Measurements from ENCODE around the gene SALL4.
"Not testable (repeated sequence)": the region's sequence is repeated elsewhere in the genome, so short reads cannot be mapped to it uniquely, and the experiment has no call there.

Gene SALL4

GRCh38 chr20:51763965-51764602 lies 38.2 kb downstream of the SALL4 start:
- DNase-seq, result no peak

GRCh38 chr20:51760905-51761546 lies 41.3 kb downstream of the SALL4 start:
- no peak for DNase-seq

- DNase-seq, result no peak
Measured at GRCh38 chr20:51759769-51760510, 42.4 kb downstream of the SALL4 start.

GRCh38 chr20:51758978-51759544 lies 43.3 kb downstream of the SALL4 start:
- DNase-seq, result no peak

- no peak for DNase-seq
Measured at GRCh38 chr20:51757226-51757625, 45.1 kb downstream of the SALL4 start.

- no peak for DNase-seq
Measured at GRCh38 chr20:51756653-51757052, 45.7 kb downstream of the SALL4 start.

- DNase-seq, result not testable (repeated sequence)
Measured at GRCh38 chr20:51753220-51753619, 49.1 kb downstream of the SALL4 start.

- DNase-seq, result no peak
Measured at GRCh38 chr20:51752343-51752951, 49.9 kb downstream of the SALL4 start.

GRCh38 chr20:51750770-51751388 lies 51.4 kb downstream of the SALL4 start:
- no peak for DNase-seq

- no peak for DNase-seq
Measured at GRCh38 chr20:51750037-51750769, 52.1 kb downstream of the SALL4 start.

GRCh38 chr20:51749674-51750036 lies 52.7 kb downstream of the SALL4 start:
- DNase-seq, result no peak

GRCh38 chr20:51747182-51747911 lies 55.0 kb downstream of the SALL4 start:
- DNase-seq, result no peak

- no peak for DNase-seq
Measured at GRCh38 chr20:51745804-51746203, 56.5 kb downstream of the SALL4 start.

- no peak for DNase-seq
Measured at GRCh38 chr20:51740838-51741237, 61.5 kb downstream of the SALL4 start.

- DNase-seq, result not testable (repeated sequence)
Measured at GRCh38 chr20:51740308-51740707, 62.0 kb downstream of the SALL4 start.

GRCh38 chr20:51739722-51740249 lies 62.5 kb downstream of the SALL4 start:
- DNase-seq, result no peak

GRCh38 chr20:51738877-51739447 lies 63.4 kb downstream of the SALL4 start:
- DNase-seq, result no peak

GRCh38 chr20:51738261-51738660 lies 64.1 kb downstream of the SALL4 start:
- not testable (repeated sequence) for DNase-seq

GRCh38 chr20:51736947-51737346 lies 65.4 kb downstream of the SALL4 start:
- no peak for DNase-seq

- no peak for DNase-seq
Measured at GRCh38 chr20:51735728-51736600, 66.4 kb downstream of the SALL4 start.
